22Rv1 (cell line): ENCODE data around the gene RNF150.

ENCODE experiments used
- H3K27ac ChIP-seq: fragments of 450-650 bp; 2 replicates; pipeline ENCODE4 v1.5.1; 2017
- ZFX ChIP-seq: fragments of 450-650 bp; IDR thresholded peaks from 2 replicates; pipeline ENCODE4 v1.6.1; 2017; ENCODE audit warnings: antibody characterized with exemption, borderline replicate concordance
- TF ChIP-seq, protein P1 (sequence below): fragments of 450-650 bp; IDR thresholded peaks from 2 replicates; pipeline ENCODE4 v1.5.1; 2017; ENCODE audit warnings: mild to moderate bottlenecking

Gene RNF150

DNA sequence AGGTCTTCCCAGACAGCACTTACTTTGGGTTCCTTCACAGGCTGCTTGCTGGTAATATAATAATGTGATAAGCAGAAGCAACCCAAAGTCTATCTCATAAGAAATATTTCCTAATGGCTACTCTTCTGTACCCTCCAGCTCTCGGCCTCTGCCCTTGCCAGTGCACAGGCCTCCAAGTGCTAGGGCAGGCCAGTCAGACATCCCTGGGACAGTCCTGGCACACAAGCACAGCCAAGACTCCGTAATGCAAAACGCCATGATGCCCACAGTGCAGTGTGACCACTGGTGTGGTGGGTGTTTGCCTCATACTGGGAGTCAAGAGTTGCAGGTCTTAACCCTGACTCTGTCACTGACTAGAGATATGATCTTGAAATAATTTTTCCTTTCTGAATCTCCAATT is 35.1 kb downstream of the RNF150 start:
- TF ChIP-seq ZFX: no peak
- TF ChIP-seq, protein P1, sequence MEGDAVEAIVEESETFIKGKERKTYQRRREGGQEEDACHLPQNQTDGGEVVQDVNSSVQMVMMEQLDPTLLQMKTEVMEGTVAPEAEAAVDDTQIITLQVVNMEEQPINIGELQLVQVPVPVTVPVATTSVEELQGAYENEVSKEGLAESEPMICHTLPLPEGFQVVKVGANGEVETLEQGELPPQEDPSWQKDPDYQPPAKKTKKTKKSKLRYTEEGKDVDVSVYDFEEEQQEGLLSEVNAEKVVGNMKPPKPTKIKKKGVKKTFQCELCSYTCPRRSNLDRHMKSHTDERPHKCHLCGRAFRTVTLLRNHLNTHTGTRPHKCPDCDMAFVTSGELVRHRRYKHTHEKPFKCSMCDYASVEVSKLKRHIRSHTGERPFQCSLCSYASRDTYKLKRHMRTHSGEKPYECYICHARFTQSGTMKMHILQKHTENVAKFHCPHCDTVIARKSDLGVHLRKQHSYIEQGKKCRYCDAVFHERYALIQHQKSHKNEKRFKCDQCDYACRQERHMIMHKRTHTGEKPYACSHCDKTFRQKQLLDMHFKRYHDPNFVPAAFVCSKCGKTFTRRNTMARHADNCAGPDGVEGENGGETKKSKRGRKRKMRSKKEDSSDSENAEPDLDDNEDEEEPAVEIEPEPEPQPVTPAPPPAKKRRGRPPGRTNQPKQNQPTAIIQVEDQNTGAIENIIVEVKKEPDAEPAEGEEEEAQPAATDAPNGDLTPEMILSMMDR: no peak
- H3K27ac ChIP-seq: no peak overlapping the region

DNA sequence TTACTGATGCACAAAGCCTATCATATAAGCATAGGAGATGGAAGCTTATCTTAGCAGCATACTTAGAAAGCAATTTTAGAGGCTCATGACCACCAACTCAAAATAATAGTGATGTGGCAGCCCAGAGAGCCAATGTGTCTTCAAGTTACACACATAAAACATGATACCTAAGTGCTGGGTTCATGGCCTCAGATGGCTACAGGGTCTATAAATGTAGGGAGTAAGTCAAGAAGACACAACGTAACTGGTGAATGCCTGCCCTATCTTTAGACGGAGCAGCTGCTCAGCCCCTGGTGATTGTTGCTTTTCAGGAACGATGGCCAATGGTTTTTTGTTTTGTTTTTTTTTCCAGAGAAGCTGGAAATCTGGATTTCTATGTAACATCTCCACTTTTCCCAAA is 42.8 kb downstream of the RNF150 start:
- H3K27ac ChIP-seq: no peak overlapping the region
- no peak for TF ChIP-seq ZFX
- TF ChIP-seq, protein P1: no peak

DNA sequence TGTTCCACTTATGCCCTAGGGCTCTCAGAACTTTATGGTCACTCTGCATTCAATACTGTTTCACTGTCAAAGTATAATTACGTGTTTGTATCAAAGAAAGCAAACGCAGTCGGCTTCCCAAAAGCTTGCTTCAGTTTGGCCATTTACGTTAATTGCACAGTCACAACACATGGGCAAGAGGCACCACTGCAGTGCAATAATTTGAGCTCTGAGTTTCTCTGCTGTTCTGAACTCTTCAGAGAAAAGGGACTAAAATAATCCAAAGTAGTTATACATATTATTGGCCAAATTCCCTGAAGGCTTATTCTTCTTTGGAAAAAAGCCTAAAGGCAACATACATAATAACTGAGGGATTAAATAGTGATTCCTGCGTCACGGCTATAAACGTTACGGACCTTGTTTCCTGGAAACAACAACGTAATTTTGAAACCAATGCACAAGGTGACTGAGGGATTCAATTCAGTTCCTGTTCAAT is 51.3 kb downstream of the RNF150 start:
- no peak for TF ChIP-seq ZFX
- TF ChIP-seq, protein P1: no peak
- H3K27ac ChIP-seq: peak overlapping the region; percentile 41

DNA sequence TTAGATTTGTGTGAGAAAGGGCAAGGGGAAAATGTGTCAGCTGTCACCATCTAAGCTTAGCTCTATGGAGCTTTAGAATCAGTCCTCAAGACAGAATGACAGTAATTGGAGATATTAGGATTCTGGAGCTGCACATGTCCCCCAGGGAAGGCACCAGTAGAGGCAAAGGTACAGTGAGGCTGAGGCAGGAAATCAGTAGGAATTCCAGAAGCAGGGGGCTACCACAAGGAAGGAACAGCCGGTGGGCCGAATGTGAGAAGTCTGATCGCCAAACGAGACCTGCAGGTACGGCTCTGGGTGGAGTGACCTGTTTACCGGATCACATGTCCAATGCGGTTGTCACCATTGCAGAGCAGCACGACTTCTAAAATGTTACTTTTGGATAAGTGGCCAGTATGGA is 52.6 kb downstream of the RNF150 start:
- TF ChIP-seq, protein P1: no peak
- TF ChIP-seq ZFX: no peak
- H3K27ac ChIP-seq: no peak overlapping the region

DNA sequence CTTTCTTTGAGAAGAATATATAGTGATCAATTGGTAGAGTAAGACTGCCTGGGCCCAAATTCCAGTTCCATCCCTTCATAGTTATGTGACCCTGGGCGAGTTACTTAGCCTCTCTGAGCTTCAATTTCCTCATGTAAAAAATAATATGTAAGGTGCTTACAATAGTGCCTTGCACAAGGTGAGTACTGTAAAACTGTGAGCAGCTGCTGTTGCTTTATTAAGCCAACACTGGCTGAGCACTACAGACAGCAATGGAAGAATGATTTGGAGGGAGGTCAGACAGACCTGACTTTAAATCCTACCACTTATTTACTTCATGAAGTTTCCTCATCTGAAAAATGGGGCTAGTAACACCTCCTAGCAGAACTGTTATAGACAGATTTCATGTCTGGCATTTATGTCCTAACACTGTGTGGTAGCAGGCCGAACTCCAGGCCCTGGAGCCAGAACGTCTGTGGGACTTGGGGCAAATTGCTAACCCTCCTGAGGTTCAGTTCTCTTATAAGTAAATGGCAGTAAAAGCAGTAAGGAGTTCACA is 53.8 kb downstream of the RNF150 start:
- H3K27ac ChIP-seq: no peak overlapping the region
- TF ChIP-seq, protein P1: no peak
- no peak for TF ChIP-seq ZFX

DNA sequence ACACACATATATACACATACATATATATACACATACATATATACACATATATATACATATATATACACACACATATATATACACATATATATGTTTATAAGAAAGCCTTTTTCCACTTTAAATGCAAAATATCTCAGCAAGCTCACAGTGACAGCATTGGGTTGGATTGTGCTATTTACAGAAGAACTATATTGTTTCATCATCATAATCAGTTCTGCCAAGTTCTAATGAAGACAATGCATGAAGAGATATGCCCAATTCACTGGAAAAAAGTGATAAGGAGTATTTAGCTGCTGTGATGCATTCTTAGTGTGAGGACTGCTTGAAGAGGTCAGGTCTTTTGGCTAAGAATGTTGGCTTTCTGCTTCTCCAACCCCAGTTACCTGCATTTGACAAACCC is 54.4 kb downstream of the RNF150 start:
- no peak for TF ChIP-seq ZFX
- TF ChIP-seq, protein P1: no peak
- no peak overlapping the region for H3K27ac ChIP-seq

DNA sequence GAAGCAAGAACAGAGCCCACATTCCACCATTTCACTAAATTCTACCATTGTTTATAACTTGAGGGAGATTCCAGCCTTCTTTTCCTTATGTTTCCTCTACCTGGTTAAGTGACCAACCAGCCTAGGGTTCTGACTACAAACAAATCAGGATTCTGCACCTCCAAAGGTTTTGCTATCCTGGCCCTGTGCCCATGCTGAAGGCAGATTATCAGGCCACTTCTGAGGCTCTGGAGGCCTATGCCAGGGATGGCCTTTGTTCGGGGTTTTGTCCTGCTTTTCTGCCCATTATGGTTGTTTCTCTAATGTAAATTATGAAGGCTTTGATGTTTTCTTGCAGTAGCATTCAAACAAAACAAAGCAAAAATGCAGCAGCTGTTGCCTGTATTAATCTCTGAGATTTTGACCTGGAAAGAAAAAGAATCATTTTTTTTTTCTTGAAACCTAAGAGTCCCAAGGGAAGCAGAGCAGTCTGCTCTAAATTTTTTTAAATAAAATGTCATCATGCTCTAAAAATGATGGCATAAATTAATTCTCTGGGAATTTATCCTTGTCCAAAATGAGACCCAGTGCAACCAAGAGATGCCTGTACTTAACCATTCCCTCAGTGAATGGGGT is 55.6 kb downstream of the RNF150 start:
- H3K27ac ChIP-seq: no peak overlapping the region

More for the DNA sequence above, 55.6 kb downstream of the RNF150 start:
- TF ChIP-seq, protein P1: no peak
